A172 (cell line): ENCODE results near the gene APBA2. TPM values are rescaled to one million over a fixed set of nuclear protein-coding genes. Genes with fewer than 3 reads are reported as not detected.

Experiments
- DNase-seq: peaks from one replicate; pipeline ENCODE4 v3.0.0-alpha.2; 2015; ENCODE audit warnings: low spot score
- total RNA-seq: library from RNA; depleted of rRNA; stranded (reverse); fragments of >200 nt; shearing (Covaris generic); gene quantifications from 2 replicates; pipeline ENCODE4 v1.2.3, GENCODE V29; 2014

The APBA2 gene
- total RNA-seq, 1 experiment from 2014 or later = 34.8 TPM

GRCh38 chr15:28935316-28935715 lies 49.5 kb downstream of the APBA2 start:
- no peak for DNase-seq

DNA sequence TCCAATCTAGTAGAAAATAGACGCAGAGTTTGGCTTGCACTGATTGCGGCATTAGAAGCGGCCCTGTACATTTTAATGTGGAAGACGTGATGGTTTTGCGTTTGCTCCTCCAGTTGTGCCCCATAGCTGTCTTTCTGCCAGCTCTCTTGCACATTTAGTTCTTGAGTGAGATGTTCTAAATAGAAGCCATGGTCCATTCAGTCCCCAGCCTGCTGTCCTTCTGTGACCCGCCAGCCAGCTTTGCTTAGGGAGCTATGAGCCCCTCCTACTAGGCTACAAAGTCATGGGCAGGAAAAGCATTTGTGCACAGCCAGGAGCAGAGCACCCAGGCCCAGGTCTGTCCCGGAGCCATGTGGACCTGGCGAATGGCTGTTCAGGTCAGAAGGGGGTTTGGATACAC lies 50.3 kb downstream of the APBA2 start:
- DNase-seq = no peak

DNA sequence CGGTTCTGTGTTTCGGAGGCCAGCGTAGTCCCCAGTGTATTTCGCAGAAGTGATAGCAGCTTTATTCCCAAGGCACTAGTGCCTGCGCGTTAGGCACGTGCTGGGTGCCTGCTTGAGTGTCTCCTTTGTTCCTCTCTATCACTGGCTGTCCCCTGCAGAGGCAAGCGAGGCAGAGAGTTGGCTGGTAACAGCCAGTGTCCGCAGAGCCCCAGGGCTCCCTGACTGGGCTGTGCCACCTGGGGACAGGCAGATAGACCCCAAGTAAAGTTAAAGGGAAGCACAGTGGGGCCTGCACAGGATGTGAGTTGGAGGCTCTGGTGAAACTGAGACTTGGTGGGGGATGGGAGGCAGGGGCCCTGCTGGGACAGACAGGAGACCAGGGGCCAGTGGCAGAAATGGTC lies 50.7 kb downstream of the APBA2 start:
- no peak for DNase-seq

DNA sequence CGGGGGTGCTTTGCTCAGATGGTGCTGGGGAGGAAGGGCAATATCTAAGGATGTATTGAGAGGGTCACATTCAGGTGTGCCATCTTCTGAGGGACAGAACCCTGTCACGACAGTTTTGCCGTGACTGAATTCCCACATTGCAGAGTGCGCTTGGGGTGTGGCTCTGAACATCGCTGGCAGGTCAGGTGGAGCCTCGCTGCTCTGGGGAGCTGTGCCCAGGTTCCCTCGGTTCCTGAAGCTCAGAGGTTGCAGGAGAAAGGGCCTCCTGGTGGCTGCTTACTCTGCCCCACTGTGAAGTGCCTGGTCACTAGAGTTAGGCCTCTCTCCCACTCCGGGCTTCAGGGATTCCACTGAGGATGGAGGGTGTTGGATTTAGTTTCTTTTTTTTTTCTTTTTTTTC lies 51.5 kb downstream of the APBA2 start:
- no peak for DNase-seq

DNA sequence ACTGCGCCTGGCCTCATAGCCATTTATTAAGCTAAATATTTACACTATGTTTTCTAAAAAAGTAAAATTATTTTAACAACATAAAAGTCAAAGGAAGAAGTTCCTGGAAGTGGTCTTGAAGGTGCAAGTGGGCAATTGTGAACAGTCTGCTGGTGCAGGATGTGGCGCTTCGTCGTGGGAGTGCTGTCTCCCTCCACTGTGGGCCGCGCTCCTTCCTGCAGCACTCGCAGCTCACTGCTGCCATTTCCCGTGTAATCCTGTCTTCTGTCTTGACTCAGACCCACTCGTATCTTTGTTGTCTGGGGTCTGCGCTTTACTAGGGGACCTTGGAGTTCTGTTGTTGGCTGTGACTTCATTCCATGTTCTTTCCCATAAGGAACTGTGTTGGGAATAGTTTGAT lies 56.3 kb downstream of the APBA2 start:
- no peak for DNase-seq

DNA sequence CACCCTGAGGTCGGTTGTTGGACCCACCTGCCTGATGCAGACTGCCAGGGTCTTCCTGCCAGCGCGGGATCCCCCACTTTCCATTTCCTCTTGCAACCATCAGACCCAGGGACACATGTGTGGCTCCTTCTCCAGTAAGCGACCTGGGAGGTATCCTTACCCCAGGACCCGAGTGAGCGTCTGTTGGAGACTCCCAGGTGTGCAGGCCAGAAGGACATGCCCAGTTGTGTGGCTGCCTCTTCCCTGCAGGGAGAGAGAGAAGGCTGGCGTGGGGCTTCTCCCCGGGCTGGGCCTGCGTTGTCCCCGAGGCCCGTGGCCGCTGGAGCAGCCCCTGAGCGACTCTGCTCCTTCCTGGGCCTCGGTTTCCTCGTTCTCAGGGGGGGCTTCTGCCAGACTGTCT lies 56.8 kb downstream of the APBA2 start:
- no peak for DNase-seq

GRCh38 chr15:28943146-28943545 lies 57.4 kb downstream of the APBA2 start:
- DNase-seq = no peak

GRCh38 chr15:28943611-28944230 lies 57.9 kb downstream of the APBA2 start:
- DNase-seq = no peak

DNA sequence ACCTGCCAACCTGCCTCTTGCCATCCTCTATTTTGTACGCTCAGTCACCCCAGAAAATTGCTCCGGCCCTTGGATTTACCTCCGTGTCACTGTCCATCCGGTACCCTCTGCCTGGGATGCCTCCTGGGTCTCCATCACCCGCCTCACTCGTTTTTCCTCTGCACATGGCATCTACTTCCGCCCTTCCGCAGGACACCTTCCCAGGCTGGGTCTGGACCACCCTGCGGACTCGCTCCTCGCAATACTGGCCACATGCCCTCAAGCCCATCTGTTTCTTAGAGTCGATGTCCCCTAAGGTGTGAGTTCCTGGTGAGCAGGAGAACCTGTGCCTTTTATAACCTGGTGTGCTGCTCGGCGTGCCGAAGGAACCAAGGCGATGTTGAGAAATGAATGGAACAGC lies 58.5 kb downstream of the APBA2 start:
- no peak for DNase-seq

DNA sequence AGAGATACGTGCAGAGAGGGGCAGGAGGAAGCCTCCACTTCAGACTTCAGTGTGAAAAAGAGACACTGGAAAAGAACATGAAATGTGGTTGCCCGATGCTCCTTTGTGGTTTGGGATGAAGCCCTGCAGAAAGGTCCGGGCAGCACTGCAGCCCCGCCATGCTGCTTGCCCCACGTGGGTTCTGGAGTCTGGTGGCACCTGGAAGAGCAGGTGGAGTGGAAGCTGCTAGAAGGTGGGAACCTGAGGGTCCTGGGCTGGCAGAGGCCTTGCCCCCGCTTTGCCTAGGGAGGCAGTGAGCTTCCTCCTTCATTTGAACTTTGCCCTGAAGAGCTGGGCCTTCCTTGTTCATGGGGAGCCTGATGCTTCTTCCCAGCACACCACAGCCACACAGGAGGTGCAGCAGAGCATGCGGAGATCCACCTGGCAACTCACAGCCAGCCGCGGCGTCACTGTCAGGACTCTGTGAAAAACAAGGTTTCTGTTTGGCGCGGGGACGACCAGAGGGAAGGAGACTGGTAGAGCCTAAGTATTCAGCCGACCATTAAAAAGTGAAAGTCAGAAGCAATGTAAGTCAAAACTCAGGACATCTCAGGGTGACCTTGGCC lies 59.0 kb downstream of the APBA2 start:
- DNase-seq = no peak

GRCh38 chr15:28945626-28946230 lies 60.0 kb downstream of the APBA2 start:
- no peak for DNase-seq

DNA sequence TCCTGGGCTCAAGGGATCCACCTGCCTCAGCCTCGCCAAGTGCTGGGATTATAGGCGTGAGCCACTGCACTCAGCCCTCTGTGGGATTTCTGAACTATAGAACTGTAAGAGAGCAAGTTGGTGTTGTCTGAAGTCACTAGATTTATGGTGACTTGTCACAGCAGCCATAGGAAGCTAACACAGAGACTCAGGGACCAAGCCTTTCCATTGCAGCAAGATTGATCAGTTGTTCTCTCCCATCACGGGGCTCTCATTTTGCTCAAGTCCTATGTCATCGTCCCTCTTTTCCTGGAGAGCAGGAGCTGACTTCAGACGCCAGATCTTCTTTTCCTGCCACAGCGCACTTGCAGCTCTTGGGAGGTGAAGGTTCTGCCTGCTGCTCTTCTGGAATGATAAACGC lies 61.0 kb downstream of the APBA2 start:
- no peak for DNase-seq

GRCh38 chr15:28947221-28947674 lies 61.5 kb downstream of the APBA2 start:
- DNase-seq = no peak

DNA sequence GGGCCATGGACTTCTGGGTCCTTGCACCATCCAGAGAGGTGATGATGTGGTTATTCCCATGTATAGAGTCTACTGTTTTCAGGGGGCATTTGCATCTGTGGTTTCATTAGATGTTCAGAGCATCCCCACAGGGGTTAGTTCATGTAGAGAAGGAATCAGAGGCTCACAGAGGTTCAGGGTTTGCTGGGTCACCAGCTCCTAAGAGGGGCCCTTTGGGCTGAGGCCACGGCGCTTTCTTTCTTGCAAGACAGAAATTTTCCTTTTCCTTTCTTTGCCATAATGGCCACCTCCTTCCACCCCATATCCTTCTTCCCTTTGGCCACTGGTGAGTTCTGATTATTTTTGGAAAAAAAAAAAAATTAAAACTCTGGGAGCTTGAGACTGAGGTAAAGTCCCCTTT lies 62.3 kb downstream of the APBA2 start:
- no peak for DNase-seq

DNA sequence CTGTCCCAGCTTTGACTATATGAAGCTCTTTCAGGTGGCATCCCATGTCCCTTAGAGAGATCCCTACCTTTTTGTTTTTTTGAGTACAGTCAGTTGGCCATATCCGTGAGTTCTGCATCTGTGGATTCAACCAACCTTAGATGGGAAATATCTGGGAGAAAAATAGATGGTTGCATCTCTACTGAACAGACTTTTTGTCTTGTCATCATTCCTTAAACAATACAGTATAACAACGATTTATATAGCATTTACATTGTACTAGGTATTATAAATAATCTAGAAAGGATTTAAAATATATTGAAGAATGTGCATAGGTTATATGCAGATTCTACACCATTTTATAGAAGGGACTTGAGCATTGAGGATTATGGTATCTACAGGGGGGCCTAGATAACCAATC lies 65.1 kb downstream of the APBA2 start:
- no peak for DNase-seq

- DNase-seq = no peak
Measured at GRCh38 chr15:28952666-28953491, 67.1 kb downstream of the APBA2 start.

DNA sequence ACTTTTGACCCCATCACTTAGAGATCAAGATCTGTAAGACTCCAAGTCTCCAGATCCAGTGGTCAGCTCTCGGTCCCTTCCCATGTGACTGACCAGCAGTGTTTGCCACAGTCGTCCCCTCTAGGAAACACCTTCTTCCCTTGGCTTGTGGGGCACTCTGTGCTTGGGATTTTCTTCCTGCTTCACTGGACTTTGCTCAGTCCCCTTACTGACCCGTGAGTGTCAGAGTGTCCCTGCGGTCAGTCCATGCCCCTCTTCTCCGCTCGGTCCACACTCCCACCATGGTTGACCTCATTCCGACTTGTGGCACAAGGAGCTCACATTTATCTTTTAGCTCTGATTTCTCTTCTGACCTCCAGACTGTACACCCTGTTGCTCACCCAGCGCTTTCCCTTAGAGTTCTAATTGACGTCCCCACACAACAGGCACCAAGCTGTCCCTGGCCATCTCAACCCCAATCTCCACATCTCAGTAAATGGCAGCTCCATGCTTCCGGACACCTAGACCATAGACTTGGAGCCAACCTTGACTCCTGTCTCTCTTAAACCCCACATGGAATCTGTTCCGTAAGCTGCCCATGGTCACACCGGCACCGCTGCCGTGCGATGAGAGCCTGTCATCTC lies 67.9 kb downstream of the APBA2 start:
- DNase-seq = no peak

- no peak for DNase-seq
Measured at GRCh38 chr15:28954466-28955159, 68.8 kb downstream of the APBA2 start.

- peak; percentile 60 for DNase-seq
Measured at GRCh38 chr15:28955160-28955992, 69.6 kb downstream of the APBA2 start.

DNA sequence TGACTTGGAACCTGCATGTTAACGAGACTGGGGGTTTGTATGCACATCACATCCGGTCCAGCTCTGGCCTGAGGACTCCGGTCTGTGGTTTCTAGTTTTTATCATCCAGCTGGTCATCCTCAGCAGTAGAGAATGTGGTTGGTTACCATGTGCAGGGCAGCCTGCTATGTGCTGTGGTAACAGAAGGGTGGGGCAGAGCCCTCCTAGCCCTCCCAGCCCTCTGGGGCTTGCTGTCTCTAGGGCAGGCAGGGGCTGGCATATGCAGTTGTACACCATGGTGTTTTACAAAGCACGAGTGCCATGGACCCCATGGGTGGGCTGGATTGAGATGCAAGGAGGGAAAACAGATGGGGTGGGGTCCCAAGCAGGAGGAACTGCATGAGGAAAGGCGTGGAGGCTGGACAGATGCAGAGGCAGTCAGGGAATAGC lies 70.2 kb downstream of the APBA2 start:
- peak; percentile 91 for DNase-seq

DNA sequence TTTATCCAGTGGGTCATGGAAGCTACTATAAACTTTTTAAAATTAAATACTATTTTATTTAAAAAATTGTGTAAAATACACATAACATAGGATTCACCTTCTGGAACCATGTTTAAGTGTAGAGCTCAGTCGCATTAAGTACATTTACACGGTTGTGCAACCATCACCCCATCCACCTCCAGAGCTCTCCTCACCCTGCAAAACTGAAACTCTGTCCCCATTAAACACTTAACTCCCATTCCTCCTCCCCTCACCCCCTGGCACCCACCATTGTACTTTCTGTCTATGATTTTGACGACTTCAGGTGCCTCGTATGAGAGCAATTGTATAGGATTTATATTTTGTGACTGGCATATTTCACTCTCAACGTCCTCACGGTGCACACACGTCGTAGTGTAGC lies 70.7 kb downstream of the APBA2 start:
- no peak for DNase-seq
